Measurements from ENCODE around the gene RAD50.

GRCh38 chr5:132671000-132671399 is 114.2 kb downstream of the RAD50 start:
- TF ChIP-seq CTCF (conservative IDR thresholded peaks at IDR 0.05 in 1 of 2, IDR thresholded peaks at IDR 0.05 in 1 of 2; ENCODE audit: low read depth in 1 of 2, low read length in 2 of 2) (no peak), EZH2 (IDR thresholded peaks at IDR 0.05; ENCODE audit: low read length, missing control alignments) (no peak)

Data from fibroblast of lung (primary cell).